ENCODE data around the gene GOLGA6A. TPM values are rescaled to one million over a fixed set of nuclear protein-coding genes. Genes with fewer than 3 reads are reported as not detected.

Gene GOLGA6A
- total and polyA plus RNA-seq, 9 donors, result 0.10 to 1.2 (median 0.22) TPM; not detected in 1

GRCh38 chr15:74035121-74036017, 47.0 kb downstream of the GOLGA6A start:
- DNase-seq, result peak; percentile 61
- peaks cover 42% of the 10 kb centered on the region for H3K4me1 ChIP-seq (ENCODE audit: control insufficient read depth, insufficient read depth, low read length)
- H3K4me3 ChIP-seq (ENCODE audit: low read length), result no peak overlapping the region
- H3K9me3 ChIP-seq (replicated peaks; ENCODE audit: control insufficient read depth, low read depth, low read length), result no peaks in the 10 kb centered on the region
- peaks cover 61% of the 10 kb centered on the region for H3K36me3 ChIP-seq (ENCODE audit: control insufficient read depth, insufficient read depth, low read length)
- whole genome bisulfite sequencing (ENCODE audit: insufficient coverage), result 83% methylated on average over 26 of the region's 28 CpGs
- no peaks in the 10 kb centered on the region for H3K27me3 ChIP-seq (ENCODE audit: control insufficient read depth, insufficient read depth, low read length)
- H3K27ac ChIP-seq (ENCODE audit: low read length), result peak overlapping the region; percentile 20

GRCh38 chr15:74034206-74034755, 48.1 kb downstream of the GOLGA6A start:
- Histone ChIP-seq H3K27ac (ENCODE audit: low read length) (no peak overlapping the region), H3K4me1 (ENCODE audit: control insufficient read depth, insufficient read depth, low read length) (peaks cover 31% of the 10 kb centered on the region), H3K4me3 (ENCODE audit: low read length) (no peak overlapping the region), H3K27me3 (ENCODE audit: control insufficient read depth, insufficient read depth, low read length) (no peaks in the 10 kb centered on the region), H3K9me3 (replicated peaks; ENCODE audit: control insufficient read depth, low read depth, low read length) (no peaks in the 10 kb centered on the region), H3K36me3 (ENCODE audit: control insufficient read depth, insufficient read depth, low read length) (peaks cover 68% of the 10 kb centered on the region)
- DNase-seq, result no peak
- 86% methylated on average over 10 of the region's 10 CpGs for WGBS (ENCODE audit: insufficient coverage)

- Histone ChIP-seq H3K27ac (ENCODE audit: low read length) (no peak overlapping the region), H3K4me1 (ENCODE audit: control insufficient read depth, insufficient read depth, low read length) (peaks cover 22% of the 10 kb centered on the region), H3K36me3 (ENCODE audit: control insufficient read depth, insufficient read depth, low read length) (peaks cover 65% of the 10 kb centered on the region), H3K9me3 (replicated peaks; ENCODE audit: control insufficient read depth, low read depth, low read length) (no peaks in the 10 kb centered on the region), H3K27me3 (ENCODE audit: control insufficient read depth, insufficient read depth, low read length) (no peaks in the 10 kb centered on the region), H3K4me3 (ENCODE audit: low read length) (no peak overlapping the region)
- no peak for DNase-seq
- 93% methylated on average over 3 of the region's 16 CpGs for WGBS (ENCODE audit: insufficient coverage)
Measured at GRCh38 chr15:74032606-74033561, 49.5 kb downstream of the GOLGA6A start.

- 87% methylated on average over 6 of the region's 6 CpGs for WGBS (ENCODE audit: insufficient coverage)
- DNase-seq, result no peak
- Histone ChIP-seq H3K4me1 (ENCODE audit: control insufficient read depth, insufficient read depth, low read length) (peaks cover 22% of the 10 kb centered on the region), H3K27me3 (ENCODE audit: control insufficient read depth, insufficient read depth, low read length) (no peaks in the 10 kb centered on the region), H3K9me3 (replicated peaks; ENCODE audit: control insufficient read depth, low read depth, low read length) (no peaks in the 10 kb centered on the region), H3K27ac (ENCODE audit: low read length) (no peak overlapping the region), H3K4me3 (ENCODE audit: low read length) (no peak overlapping the region), H3K36me3 (ENCODE audit: control insufficient read depth, insufficient read depth, low read length) (peaks cover 64% of the 10 kb centered on the region)
Measured at GRCh38 chr15:74032046-74032445, 50.3 kb downstream of the GOLGA6A start.

GRCh38 chr15:74028646-74029045, 53.7 kb downstream of the GOLGA6A start:
- H3K9me3 ChIP-seq (replicated peaks; ENCODE audit: control insufficient read depth, low read depth, low read length), result no peaks in the 10 kb centered on the region
- no peaks in the 10 kb centered on the region for H3K27me3 ChIP-seq (ENCODE audit: control insufficient read depth, insufficient read depth, low read length)
- no peak overlapping the region for H3K27ac ChIP-seq (ENCODE audit: low read length)
- H3K36me3 ChIP-seq (ENCODE audit: control insufficient read depth, insufficient read depth, low read length), result peaks cover 61% of the 10 kb centered on the region
- H3K4me1 ChIP-seq (ENCODE audit: control insufficient read depth, insufficient read depth, low read length), result peaks cover 13% of the 10 kb centered on the region
- no peak for DNase-seq
- H3K4me3 ChIP-seq (ENCODE audit: low read length), result no peak overlapping the region
- WGBS (ENCODE audit: insufficient coverage), result no CpG with 5 or more reads among the region's 3 CpGs

GRCh38 chr15:74027688-74028087, 54.7 kb downstream of the GOLGA6A start:
- no peak for DNase-seq
- Histone ChIP-seq H3K27ac (ENCODE audit: low read length) (no peak overlapping the region), H3K27me3 (ENCODE audit: control insufficient read depth, insufficient read depth, low read length) (no peaks in the 10 kb centered on the region), H3K4me3 (ENCODE audit: low read length) (no peak overlapping the region), H3K9me3 (replicated peaks; ENCODE audit: control insufficient read depth, low read depth, low read length) (no peaks in the 10 kb centered on the region), H3K36me3 (ENCODE audit: control insufficient read depth, insufficient read depth, low read length) (peaks cover 60% of the 10 kb centered on the region), H3K4me1 (ENCODE audit: control insufficient read depth, insufficient read depth, low read length) (peaks cover 13% of the 10 kb centered on the region)
- WGBS (ENCODE audit: insufficient coverage), result 50% methylated on average over 2 of the region's 3 CpGs

GRCh38 chr15:74025436-74025835, 56.9 kb downstream of the GOLGA6A start:
- peak; percentile 17 for DNase-seq
- peaks cover 13% of the 10 kb centered on the region for H3K4me1 ChIP-seq (ENCODE audit: control insufficient read depth, insufficient read depth, low read length)
- H3K9me3 ChIP-seq (replicated peaks; ENCODE audit: control insufficient read depth, low read depth, low read length), result no peaks in the 10 kb centered on the region
- 27% methylated on average over 4 of the region's 5 CpGs for WGBS (ENCODE audit: insufficient coverage)
- H3K27me3 ChIP-seq (ENCODE audit: control insufficient read depth, insufficient read depth, low read length), result no peaks in the 10 kb centered on the region
- peaks cover 59% of the 10 kb centered on the region for H3K36me3 ChIP-seq (ENCODE audit: control insufficient read depth, insufficient read depth, low read length)
- H3K4me3 ChIP-seq (ENCODE audit: low read length), result no peak overlapping the region
- H3K27ac ChIP-seq (ENCODE audit: low read length), result no peak overlapping the region

- H3K4me3 ChIP-seq (ENCODE audit: low read length), result no peak overlapping the region
- peaks cover 54% of the 10 kb centered on the region for H3K36me3 ChIP-seq (ENCODE audit: control insufficient read depth, insufficient read depth, low read length)
- WGBS (ENCODE audit: insufficient coverage), result 60% methylated on average over 2 of the region's 2 CpGs
- no peaks in the 10 kb centered on the region for H3K9me3 ChIP-seq (replicated peaks; ENCODE audit: control insufficient read depth, low read depth, low read length)
- DNase-seq, result no peak
- H3K27ac ChIP-seq (ENCODE audit: low read length), result no peak overlapping the region
- peaks cover 13% of the 10 kb centered on the region for H3K4me1 ChIP-seq (ENCODE audit: control insufficient read depth, insufficient read depth, low read length)
- H3K27me3 ChIP-seq (ENCODE audit: control insufficient read depth, insufficient read depth, low read length), result no peaks in the 10 kb centered on the region
Measured at GRCh38 chr15:74024687-74025086, 57.7 kb downstream of the GOLGA6A start.

- no peak for DNase-seq
- Histone ChIP-seq H3K27me3 (ENCODE audit: control insufficient read depth, insufficient read depth, low read length) (no peaks in the 10 kb centered on the region), H3K4me3 (ENCODE audit: low read length) (no peak overlapping the region), H3K36me3 (ENCODE audit: control insufficient read depth, insufficient read depth, low read length) (peaks cover 49% of the 10 kb centered on the region), H3K9me3 (replicated peaks; ENCODE audit: control insufficient read depth, low read depth, low read length) (no peaks in the 10 kb centered on the region), H3K27ac (ENCODE audit: low read length) (no peak overlapping the region), H3K4me1 (ENCODE audit: control insufficient read depth, insufficient read depth, low read length) (peaks cover 13% of the 10 kb centered on the region)
- 94% methylated on average over 62 of the region's 66 CpGs for WGBS (ENCODE audit: insufficient coverage)
Measured at GRCh38 chr15:74022706-74023470, 59.5 kb downstream of the GOLGA6A start.

Measured in muscle of leg (tissue), 11 donors.